ENCODE measurements around the gene LRRC4B.
A peak's percentile ranks its signal among the peaks of the same experiment; 100 is the strongest.

Gene LRRC4B

DNA sequence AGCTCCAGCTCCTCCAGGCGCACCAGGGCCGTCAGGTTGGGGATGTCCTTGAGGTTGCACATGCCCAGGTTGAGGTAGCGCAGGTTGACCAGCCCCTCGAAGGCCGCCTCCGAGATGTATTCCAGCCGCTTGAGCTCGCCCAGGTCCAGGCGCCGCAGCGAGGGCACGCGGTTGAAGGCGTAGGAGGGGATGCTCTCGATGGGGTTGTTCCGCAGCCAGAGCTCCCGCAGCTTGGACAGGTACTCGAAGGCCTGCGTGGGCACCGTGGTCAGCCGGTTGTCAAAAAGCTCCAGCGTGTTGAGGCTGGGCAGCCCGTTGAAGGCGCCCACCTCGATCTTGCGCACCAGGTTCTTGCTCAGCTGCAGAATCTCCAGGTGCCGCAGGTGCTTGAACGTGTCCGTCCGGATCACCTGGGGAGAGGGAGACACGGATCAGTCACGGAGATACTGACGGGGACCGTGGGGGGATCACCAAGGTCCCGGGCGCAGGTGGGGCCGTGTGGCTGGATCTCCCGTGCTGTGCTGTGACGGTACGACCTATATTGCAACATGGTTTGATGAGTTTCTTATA, 49.1 kb downstream of the LRRC4B start:
- no peak for DNase-seq

GRCh38 chr19:50518091-50519005, 49.9 kb downstream of the LRRC4B start:
- no peak for DNase-seq

DNA sequence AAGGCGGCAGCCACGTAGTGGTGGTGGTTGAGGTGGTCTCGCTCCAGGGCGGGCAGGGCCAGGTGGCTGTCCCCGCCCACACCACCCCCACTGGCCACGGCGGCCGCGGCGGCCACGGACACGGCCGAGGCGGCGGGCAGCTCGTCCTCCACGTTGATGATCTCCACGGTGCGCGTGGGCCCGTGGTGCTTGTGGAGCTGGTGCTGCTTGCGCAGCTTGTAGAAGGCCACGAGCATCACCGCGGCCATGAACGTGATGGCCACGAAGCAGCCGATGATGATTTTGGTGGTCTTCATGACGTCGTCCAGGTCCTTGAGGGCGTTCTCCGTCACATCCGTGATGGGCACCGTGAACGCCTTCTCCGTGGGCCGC, 50.5 kb downstream of the LRRC4B start:
- DNase-seq = no peak

DNA sequence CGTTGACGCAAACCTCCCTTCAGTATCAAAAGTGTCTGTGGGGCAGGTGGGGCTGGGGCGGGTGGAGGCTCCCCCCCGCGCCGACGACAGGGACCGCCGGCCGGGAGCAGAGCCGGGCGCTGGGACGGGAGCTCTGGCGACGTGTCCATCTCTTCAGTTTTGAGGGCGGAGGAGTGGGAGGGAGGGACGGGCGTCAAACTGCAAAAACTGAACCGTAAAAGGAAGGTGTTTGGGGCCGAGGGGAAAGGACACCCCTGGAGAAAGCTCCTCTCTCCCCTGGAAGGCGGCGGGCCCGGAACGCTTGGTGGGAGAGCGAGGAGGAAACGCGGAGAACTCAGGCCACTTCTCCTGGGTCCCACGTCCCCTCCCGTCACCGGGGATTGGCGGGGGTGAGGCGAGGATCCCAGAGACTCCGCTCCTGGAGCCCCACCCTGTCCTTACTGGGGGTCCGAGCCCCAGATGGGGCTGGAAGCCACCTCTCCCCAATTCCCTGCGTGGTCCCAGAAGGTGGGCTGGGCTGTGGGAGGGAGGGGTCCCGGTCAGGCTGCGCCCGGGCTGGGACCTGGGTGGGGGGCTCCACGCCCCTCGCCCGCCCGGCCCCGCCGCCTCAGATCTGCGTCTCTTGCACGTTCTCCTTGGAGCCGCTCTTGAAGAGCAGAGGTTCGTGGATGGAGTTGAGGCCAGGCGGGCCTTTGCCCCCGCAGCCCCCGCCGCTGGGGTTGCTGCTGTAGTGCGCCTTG, 51.1 kb downstream of the LRRC4B start:
- no peak for DNase-seq

DNA sequence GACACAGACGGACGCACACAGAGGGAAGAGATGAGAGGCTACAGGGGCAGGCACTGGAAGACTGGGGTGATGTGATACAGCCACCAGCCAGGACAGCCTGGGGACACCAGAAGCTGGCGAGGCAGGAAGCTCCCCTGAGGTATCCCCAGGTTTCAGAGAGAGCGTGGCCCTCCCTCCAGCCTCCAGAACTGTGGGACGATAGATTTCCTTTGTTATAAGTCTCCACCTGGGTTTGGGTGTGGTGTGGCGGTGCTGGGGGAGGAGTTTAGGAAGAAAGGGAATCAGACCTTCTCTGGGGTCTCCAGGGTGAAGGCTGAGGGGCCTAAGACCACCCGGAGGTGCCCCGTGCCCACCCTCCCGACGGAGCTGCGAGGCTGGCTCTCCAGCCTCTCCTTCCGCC, 51.8 kb downstream of the LRRC4B start:
- no peak for DNase-seq

DNA sequence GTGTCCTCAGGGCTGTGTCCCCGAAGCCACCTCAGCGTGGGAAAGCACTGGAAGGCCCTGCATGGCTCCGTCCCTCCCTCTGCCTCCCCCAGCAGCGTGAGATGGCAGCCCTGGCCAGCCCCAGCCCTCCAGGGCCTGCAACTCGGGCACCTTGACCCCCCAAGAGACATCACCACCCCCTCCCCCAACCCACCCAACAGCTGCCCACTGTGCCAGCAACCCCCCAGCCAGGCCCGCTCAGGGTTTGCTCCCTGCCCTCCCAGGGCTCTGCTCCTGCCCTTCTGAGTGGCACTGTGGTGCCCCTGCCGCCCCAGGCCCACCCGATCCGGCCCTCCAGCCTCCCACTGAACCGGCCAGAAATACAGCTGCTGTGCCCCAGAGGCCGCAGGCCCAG, 53.1 kb downstream of the LRRC4B start:
- DNase-seq = no peak

- no peak for DNase-seq
Measured at GRCh38 chr19:50514346-50515167, 53.7 kb downstream of the LRRC4B start.

- no peak for DNase-seq
Measured at GRCh38 chr19:50513746-50514345, 54.4 kb downstream of the LRRC4B start, which contains the start of gene ASPDH. Gene ASPDH, minus strand, starts transcription at chr19:50513913. Its CDS starts 90 bp downstream, at chr19:50513823.

GRCh38 chr19:50512999-50513745, 55.1 kb downstream of the LRRC4B start:
- DNase-seq = no peak

DNA sequence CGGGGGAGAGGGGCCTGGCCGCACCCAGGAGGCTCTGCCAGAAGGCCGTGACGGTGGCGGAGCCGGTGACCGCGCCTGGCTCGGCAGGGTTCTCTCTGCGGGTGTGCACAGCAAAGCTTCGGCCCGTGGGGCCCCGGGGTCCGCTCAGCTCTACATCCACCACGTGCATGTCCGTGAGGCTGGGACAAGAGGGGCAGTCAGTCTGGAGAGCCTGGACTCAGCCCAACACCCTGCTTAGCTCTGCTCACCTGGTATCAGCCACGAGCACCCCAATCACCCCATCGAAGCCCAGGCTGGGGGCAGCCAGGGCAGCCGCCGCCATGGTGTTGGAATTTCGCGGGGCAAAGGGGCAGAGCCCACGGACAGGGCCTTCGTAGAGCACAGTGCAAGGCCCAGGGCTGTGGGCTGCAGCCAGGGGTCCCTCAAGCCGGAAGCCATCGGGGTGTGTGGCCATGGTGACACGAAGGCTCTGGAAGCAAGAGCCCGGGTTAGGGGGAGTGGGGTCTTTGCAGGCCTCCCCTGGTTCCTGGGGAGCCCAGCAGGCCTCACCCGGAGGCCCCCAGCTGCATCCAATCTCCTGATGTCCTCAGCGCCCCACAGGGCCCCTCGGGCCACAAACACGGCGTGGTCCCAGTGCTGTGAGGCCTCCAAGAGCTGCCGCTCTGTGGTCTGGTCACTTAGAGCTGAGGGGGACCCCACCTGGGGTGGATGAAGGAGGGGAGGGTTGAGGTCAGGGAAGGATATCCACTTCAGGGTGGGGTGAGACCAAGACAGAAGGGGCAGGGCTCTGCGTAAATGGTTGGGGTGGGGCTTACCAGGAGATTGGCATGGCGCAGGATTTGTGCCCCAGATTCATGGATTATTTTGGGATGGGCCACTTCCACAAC, 55.9 kb downstream of the LRRC4B start:
- no peak for DNase-seq

GRCh38 chr19:50511069-50511822, 57.0 kb downstream of the LRRC4B start, which contains the start of gene JOSD2:
Gene JOSD2, minus strand, starts transcription at chr19:50511191. Its CDS starts 760 bp downstream, at chr19:50510431.
- peak; percentile 98 for DNase-seq

DNA sequence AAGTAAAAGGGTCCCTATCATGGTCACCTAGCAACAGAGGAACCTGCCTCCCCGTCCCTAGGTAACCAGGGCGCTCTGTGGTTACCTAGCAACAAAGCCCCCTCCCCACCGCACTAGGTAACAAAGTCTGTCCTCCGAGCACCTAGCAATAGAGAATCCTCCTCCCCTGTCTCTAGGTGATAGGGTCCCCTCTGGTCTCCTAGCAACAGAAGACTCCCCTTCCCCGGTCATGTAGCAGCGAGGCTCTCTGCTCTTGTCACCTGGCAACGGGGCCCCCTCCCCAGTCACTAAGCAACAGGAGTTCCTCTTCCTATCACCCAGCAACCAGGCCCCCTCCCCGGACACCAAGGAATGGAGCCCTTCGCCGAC, 57.6 kb downstream of the LRRC4B start:
- no peak for DNase-seq

- DNase-seq = no peak
Measured at GRCh38 chr19:50510121-50510670, 58.0 kb downstream of the LRRC4B start.

GRCh38 chr19:50509366-50509765, 58.9 kb downstream of the LRRC4B start:
- DNase-seq = no peak

DNA sequence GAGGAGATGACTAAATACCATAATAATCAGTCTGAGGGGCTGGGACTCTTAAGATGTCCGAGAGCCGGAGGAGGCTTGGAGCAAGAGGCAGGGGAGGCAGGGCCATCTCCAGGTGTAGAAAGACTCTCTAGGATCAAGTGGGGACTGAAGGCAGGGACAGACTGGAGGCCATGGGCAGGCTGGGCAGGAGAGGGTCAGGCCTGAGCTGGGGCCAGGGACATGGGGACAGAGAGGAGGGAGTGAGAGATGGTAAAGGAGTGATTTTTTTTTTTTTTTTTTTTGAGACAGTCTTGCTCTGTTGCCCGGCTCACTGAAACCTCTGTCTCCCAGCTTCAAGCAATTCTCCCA, 59.4 kb downstream of the LRRC4B start:
- no peak for DNase-seq

DNA sequence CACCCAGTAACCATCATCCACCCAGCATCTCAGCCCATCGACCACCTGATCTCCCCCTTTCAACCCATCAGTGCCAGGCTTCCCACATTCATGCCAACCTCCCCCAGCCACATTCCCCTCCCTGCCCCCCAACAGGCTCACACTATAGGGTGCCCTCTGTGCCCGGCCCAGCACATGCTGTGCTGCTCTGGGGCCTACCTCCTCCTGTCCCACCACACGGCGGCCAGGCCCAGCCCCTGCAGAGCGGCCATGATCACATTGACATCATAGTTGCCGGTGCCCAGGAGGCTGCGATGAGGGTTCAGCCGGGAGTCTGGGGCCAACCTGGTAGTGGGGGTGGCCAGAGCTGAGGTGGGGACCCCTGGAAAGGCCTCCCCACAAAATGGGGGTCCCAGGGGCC, 60.9 kb downstream of the LRRC4B start:
- no peak for DNase-seq

GRCh38 chr19:50506700-50507099, 61.5 kb downstream of the LRRC4B start:
- no peak for DNase-seq

DNA sequence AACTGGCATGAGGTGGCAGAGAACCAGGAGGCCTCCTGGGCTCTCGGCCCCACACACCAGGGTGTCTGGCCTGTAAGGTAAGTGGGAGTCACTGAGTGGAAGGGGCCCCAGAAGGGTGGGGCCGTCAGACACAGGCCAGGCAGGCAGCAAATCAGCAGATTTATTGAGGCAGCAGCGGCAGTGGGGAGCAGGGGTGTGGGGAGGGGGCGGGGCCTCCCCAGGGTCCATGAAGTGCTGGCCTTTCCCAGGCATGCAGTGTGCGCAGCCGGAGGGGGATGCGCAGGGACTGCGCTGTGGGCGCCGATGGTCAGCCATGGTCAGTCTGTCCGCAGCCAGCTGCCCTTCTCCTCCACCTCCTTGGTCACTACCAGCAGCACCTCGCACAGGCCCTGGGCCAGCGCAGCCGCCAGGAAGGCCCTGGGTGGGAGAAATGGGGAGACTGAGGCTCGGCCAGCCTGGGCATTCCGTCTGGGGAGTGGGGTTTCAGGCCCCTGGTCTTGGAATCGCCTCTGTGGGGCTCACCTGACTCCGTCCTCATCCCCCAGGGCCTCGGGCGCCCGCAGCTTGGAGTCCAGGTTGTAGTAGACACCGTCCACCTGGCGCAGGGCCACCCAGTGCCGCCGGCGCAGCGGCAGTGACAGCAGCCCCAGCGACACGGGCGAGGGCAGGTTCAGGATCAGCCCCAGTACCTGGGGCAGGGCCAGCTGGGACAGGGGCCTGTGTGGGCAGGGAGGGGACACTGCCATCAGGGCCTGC, 62.2 kb downstream of the LRRC4B start:
- DNase-seq = no peak

Data from activated CD4-positive, alpha-beta T cell treated with anti-CD3 and anti-CD28 coated beads for 4 hours (primary cell).